ENCODE data around the gene ACO1. TPM values are rescaled to one million over a fixed set of nuclear protein-coding genes. Genes with fewer than 3 reads are reported as not detected.

The ACO1 gene
- total RNA-seq, 1 experiment from 2014 or later = 36.2 TPM

GRCh38 chr9:32456564-32456963, 72.1 kb downstream of the ACO1 start:
- TF ChIP-seq RAD21 (IDR thresholded peaks at IDR 0.05; ENCODE audit: low read depth) = no peak
- TF ChIP-seq REST (IDR thresholded peaks at IDR 0.05; ENCODE audit: low read depth) = no peak
- H3K36me3 ChIP-seq (ENCODE audit: control insufficient read depth in 1 of 2, insufficient read depth in 2 of 2, low read length in 2 of 2) = peaks cover 0 to 10% of the 10 kb centered on the region in 2 experiments; a peak in 2 of 4 replicates

GRCh38 chr9:32463500-32464293, 79.3 kb downstream of the ACO1 start:
- intact Hi-C loops (cut with micrococcal nuclease) = no loop called here
- Histone ChIP-seq H3K4me3 (replicated peaks in 1 of 2; ENCODE audit: low read depth in 1 of 2, low read length in 2 of 2) (no peak overlapping the region), H3K27ac (ENCODE audit: low read depth, low read length) (no peak overlapping the region), H4K20me1 (ENCODE audit: insufficient read depth) (no peaks in the 10 kb centered on the region), H3K4me1 (ENCODE audit: control insufficient read depth in 1 of 2, insufficient read depth in 2 of 2, low read length in 2 of 2) (no peaks in the 10 kb centered on the region), H2AFZ (ENCODE audit: low read depth, low read length, poor library complexity, severe bottlenecking) (no peak overlapping the region), H3K27me3 (ENCODE audit: insufficient read depth, low read length) (no peaks in the 10 kb centered on the region), H3K9ac (ENCODE audit: low read length) (no peak overlapping the region), H3K9me3 (ENCODE audit: control insufficient read depth in 1 of 2, insufficient read depth in 1 of 2, low read depth in 1 of 2, low read length in 2 of 2) (no peaks in the 10 kb centered on the region), H3K79me2 (ENCODE audit: insufficient read depth, low read length) (no peaks in the 10 kb centered on the region), H3K9me2 (ENCODE audit: insufficient read depth) (no peaks in the 10 kb centered on the region), H3K36me3 (ENCODE audit: control insufficient read depth in 1 of 2, insufficient read depth in 2 of 2, low read length in 2 of 2) (no peaks in the 10 kb centered on the region), H3K4me2 (ENCODE audit: low read length) (no peak overlapping the region)
- CTCF ChIA-PET = no interaction called here
- POLR2A ChIA-PET = no interaction called here
- no peak for ATAC-seq
- no peak for DNase-seq (ENCODE audit: low read depth, low spot score)
- TF ChIP-seq RAD21 (IDR thresholded peaks at IDR 0.05; ENCODE audit: low read depth) = no peak
- no peak for TF ChIP-seq EZH2phosphoT487 (IDR thresholded peaks at IDR 0.05; ENCODE audit: borderline replicate concordance)
- TF ChIP-seq ZBTB33 (IDR thresholded peaks at IDR 0.05; ENCODE audit: extremely low read depth, insufficient replicate concordance, low read length) = no peak
- RAD21 ChIA-PET (ENCODE audit: low non-redundant PET in 1 of 2, low total read pairs in 2 of 2, uncharacterized antibody in 2 of 2, unreplicated experiment in 2 of 2) = no interaction called here
- BruUV-seq (replicated peaks) = no TSS peak

More at GRCh38 chr9:32456564-32456963, 72.1 kb downstream of the ACO1 start:
- intact Hi-C loops (cut with micrococcal nuclease) = no loop called here
- BruUV-seq (replicated peaks) = no TSS peak
- H3K9ac ChIP-seq (ENCODE audit: low read length) = no peak overlapping the region
- no peak overlapping the region for H3K4me3 ChIP-seq (replicated peaks in 1 of 2; ENCODE audit: low read depth in 1 of 2, low read length in 2 of 2)
- no peak overlapping the region for H3K27ac ChIP-seq (ENCODE audit: low read depth, low read length)
- H3K4me1 ChIP-seq (ENCODE audit: control insufficient read depth in 1 of 2, insufficient read depth in 2 of 2, low read length in 2 of 2) = no peaks in the 10 kb centered on the region
- ChIA-PET POLR2A (no interaction called here), CTCF (no interaction called here), RAD21 (ENCODE audit: low non-redundant PET in 1 of 2, low total read pairs in 2 of 2, uncharacterized antibody in 2 of 2, unreplicated experiment in 2 of 2) (no interaction called here)
- H3K4me2 ChIP-seq (ENCODE audit: low read length) = no peak overlapping the region
- H3K79me2 ChIP-seq (ENCODE audit: insufficient read depth, low read length) = no peaks in the 10 kb centered on the region
- H4K20me1 ChIP-seq (ENCODE audit: insufficient read depth) = no peaks in the 10 kb centered on the region; the same call in 1 of the 2 replicates
- H3K9me2 ChIP-seq (ENCODE audit: insufficient read depth) = no peaks in the 10 kb centered on the region
- DNase-seq (ENCODE audit: low read depth, low spot score) (no peak), ATAC-seq (no peak)
- no peak overlapping the region for H2AFZ ChIP-seq (ENCODE audit: low read depth, low read length, poor library complexity, severe bottlenecking)
- no peaks in the 10 kb centered on the region for H3K27me3 ChIP-seq (ENCODE audit: insufficient read depth, low read length)
- H3K9me3 ChIP-seq (ENCODE audit: control insufficient read depth in 1 of 2, insufficient read depth in 1 of 2, low read depth in 1 of 2, low read length in 2 of 2) = no peaks in the 10 kb centered on the region
